Stimulated activated CD4-positive, alpha-beta T cell treated with anti-CD3 and anti-CD28 coated beads, Interleukin-4, amount 100 ng/mL, for 1 hour (primary cell): Measurements from ENCODE around the gene CCDC24.

Experiments used
- DNase-seq: peaks from one replicate; pipeline ENCODE4 v3.0.0-alpha.2; 2020

The CCDC24 gene

DNA sequence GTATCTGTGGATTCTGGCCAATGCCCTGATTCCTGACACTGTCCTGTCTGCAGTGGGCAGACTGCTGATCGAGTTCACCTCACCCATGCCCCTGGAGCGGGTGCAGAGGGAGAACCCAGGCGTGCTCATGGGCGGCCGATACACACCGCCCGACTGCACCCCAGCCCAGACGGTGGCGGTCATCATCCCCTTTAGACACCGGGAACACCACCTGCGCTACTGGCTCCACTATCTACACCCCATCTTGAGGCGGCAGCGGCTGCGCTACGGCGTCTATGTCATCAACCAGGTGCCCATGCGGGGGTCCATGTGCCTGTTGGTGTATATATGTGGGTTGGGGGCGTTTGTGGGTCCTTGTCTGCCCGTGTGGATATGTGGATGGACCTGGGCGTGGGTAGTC is 9.8 kb upstream of the CCDC24 start:
- no peak for DNase-seq

DNA sequence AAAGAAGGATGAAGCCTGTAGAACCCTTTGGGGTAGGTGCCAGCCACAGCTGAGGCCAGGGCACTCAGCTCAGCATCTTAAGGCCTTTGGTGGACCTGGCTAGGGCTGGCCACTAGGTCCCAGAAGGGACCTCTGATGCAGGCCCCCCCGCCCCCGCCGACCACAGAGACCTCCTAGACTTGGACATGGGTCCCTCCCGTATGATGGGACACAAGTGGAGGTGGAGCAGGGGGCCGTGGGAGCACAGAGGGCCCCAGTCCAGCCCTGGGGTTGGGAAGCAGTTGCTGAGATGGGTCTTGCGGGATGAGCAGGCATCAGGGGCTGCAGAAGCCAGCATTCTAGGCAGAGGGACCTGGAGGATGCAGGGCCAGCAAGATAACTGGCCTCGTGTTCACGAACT is 9.2 kb upstream of the CCDC24 start:
- DNase-seq, result no peak

- DNase-seq, result no peak
Measured at GRCh38 chr1:43982808-43983207, 8.6 kb upstream of the CCDC24 start.

DNA sequence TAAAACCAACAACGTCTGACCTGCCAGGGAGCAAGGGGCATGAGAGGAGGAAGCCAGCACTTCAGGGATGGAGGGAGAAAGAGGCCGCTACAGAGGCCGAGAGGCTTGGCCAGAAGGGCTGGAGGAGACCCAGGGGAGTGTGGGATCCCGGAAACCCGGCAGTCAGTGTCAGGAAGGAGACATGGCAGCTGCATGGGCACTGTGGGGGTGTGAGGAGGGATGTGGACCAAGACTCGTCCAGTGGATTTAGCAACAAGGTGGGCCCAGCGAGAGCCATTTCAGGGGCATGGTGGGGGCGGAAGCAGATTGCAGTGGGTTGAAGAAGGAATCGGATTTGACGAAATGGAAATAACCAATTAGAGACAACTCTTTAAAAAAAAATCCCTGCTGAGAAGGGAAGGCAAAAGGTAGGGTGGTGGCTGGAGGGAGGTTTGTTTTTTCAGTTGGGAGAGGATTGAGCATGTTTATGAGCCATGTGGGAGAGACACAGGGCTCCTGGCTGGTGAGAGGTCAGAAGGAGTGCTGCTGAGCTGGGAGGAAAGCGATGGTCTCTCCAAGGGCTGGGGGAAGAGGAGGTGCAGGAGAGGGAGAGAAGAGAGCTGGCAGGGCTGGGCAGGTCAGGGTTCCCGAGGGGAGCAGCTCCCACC is 8.0 kb upstream of the CCDC24 start:
- DNase-seq, result no peak

- DNase-seq, result no peak
Measured at GRCh38 chr1:43984855-43985254, 6.5 kb upstream of the CCDC24 start.

- no peak for DNase-seq
Measured at GRCh38 chr1:43985984-43986595, 5.3 kb upstream of the CCDC24 start.

GRCh38 chr1:43986712-43987111 is 4.7 kb upstream of the CCDC24 start:
- no peak for DNase-seq

DNA sequence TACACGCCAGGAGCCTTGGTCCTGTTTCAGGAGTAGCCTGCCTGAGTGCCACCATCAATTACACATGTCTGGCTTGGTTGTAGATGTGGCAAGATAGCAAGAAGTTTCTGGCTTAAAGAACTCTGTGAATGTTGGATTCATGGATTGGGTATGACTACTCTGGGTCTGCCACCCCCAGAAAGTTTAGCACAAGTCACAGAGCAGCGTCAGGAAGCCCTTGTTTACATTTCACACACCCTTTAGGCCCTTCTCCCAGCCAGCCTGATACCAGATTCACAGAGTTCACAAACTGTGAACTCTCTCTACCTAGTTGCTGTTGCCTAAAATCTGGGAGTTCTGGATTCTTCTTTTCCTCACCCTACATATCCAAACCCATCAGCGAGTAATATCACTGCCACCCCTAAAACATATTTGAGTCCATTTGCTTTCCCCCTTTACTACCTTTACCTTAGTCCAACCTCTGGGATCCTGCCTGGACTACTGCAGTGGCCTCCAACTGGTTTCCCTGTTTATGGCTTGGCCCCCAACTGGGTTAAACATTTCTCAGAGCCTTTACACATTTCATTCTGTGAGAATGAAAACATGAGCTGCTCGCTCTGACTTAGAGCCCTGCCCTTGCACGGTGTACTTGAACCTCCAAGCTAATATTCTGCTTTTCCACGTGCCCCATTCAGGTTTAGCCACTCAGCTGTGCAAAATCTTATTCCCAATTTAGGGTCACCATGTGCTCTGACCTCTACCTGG is 4.1 kb upstream of the CCDC24 start:
- DNase-seq, result no peak

GRCh38 chr1:43990271-43991199 is 864 bp upstream of the CCDC24 start:
- no peak for DNase-seq

- DNase-seq, result no peak
Measured at GRCh38 chr1:43991200-43991475, 261 bp upstream of the CCDC24 start.

GRCh38 chr1:43992232-43992995 is 1.0 kb downstream of the CCDC24 start:
- DNase-seq, result no peak

DNA sequence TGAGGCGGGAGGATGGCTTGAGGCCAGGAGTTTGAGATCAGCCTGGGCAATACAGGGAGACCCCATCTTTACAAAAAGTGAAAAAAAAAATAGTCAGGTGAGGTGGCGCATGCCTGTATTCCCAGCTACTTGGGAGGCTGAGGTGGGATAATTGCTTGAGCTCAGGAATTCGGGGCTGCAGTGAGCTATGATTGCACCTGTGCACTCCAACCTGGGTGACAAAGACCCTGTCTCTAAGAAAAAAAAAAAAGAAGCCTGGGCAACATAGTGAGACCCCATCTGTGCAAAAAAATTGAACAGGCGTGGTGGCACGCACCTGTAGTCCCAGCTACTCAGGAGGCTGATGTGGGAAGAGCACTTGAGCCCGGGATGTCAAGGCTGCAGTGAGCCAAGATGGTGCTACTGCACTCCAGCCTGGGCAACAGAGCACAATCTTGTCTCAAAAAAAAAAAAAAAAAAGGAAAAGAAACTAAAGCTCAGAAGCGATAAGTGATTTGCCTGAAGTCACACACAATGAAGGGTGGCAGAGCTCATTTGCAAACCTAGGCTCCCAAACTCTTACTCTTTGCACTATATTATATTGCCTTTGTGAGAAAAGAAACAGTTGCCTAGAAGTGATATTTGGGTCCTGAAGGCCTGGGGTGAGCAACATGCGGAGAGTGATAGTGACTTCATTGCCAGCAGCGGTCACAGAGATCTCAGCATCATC is 2.0 kb downstream of the CCDC24 start:
- no peak for DNase-seq

- no peak for DNase-seq
Measured at GRCh38 chr1:43994071-43994470, 2.7 kb downstream of the CCDC24 start.

DNA sequence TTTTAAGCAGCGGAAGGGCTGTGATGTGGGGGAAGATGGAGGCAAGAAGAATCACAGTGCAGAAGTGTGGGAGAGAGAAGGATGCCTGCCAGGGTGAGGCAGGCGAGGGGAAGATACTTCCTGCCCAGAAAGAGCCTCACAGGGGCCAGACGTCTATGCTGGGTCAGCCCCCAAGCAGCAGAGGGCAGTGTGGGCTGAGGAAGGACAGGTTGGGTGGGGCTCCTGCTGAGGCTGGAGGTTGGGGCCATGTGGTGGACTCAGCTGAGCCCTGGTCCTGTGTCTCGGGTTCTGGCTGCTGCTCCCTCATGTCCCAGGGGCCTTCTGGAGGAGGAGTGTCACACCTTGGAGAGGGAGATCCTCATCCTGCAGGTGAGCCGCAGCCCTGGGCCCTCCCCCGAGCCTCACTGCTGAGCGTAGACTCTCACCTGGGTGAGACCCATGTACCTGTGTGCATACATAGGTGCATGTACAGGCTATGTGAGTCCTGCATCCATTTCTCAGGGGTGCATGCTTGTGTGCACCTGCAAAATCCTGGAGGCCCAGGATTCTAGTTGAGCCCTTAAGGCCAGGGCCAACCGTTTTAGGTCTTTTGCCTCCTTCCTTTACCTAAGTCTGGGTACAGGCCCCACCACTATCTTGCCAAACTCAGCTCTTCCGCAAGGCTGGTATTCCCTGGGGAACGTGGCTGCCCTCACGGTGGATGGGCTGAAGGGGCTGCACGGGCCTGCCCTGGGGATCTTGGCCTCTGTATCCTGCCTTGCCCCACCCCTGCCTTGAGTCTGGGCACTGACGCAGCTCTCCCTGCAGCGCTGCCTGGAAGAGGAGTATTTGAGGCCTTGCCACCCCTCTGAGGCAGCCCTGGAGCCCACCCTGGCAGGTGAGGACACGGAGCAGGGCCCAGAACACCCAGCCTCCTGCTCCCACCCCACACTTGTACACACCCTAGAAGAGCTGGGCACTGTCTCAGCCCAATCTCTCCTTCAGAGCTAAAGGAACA is 3.7 kb downstream of the CCDC24 start:
- DNase-seq, result no peak

DNA sequence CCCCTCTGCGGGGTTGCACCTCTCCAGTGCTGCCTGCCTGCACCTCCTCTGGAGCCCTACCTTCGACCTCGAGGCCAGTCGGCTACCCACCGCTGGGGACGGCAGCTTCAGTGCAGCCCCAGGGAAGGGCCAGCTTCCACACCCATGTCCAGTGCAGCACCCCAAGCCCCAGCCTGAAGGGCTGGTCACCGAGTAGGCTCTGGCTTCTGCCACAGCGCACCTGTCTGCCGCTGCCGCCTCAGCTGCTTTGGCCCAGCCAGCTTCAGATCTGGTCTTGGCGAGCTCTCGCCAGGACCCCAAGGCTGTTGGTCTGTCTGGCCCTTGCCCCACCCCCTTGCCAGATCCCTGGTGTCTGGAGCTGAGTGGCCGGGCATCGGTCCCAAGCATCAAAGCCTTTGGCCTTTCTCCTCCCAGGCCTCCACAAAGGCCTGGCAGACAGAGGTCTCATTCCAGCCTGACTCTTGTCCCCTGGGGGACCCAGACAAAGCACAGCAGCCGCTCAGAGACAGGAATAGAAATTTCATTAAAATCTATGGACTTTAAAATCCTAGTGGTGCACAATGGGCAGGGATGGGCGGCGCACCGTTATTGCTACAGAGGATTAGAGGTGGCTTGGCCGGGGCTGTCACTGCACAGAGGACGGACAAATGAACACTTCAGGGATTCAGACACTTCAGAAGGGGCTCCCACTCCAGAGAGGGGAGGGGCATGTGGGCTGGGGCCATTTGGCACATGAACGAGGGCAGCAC is 4.8 kb downstream of the CCDC24 start:
- no peak for DNase-seq

GRCh38 chr1:43996733-43997115 is 5.3 kb downstream of the CCDC24 start:
- no peak for DNase-seq

DNA sequence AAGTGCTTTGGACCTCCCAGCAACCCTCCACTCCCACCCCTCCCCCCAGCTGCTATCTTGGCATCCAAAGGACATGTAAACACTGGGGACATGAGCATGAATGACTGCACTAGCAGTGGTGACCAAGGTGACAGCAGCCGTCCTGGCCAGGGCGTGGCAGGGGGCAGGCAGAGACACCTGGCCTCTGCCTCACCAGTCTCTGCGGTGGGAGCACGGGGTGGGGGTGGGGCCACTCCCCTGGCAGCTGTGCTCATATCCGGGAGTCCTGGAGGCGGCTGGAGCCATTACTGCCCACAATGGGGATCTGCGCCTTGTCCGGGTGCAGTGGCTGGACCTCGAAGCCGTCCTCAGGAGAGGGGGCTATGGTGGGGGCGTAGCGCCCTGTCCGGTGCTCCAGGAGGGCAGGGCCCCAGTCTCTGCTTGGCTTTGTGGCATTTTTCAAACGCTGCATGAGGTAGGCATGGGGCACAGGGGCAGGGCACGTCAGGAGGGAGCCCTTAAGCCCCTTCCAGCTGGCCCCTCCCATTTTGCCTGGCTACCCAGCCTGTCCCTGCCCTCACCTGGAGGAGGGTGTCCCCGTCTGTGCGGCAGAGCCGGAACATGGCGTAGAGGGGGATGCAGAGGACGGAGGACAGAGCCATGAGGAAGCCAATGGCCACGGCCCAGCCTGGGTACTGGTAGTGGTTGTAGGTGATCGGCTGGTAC is 6.0 kb downstream of the CCDC24 start:
- no peak for DNase-seq

DNA sequence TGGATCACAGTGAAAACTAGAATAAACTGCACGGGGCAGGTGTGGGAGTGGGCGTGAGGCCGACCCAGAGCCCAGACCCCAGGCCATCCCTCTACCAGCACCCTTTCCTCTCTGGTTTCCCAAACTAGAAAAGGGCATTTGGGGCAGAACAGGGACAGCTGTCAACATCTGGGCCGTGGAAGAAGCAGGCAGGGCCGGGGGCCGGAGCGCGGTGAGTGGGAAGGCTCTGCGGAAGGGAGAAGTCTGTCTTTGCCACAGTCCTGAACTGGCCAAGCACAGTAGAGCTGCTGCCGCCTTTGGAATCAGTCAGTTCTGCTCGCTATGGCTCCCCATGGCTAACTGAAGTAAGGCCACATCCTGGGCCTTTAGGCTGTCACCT is 6.6 kb downstream of the CCDC24 start:
- no peak for DNase-seq

DNA sequence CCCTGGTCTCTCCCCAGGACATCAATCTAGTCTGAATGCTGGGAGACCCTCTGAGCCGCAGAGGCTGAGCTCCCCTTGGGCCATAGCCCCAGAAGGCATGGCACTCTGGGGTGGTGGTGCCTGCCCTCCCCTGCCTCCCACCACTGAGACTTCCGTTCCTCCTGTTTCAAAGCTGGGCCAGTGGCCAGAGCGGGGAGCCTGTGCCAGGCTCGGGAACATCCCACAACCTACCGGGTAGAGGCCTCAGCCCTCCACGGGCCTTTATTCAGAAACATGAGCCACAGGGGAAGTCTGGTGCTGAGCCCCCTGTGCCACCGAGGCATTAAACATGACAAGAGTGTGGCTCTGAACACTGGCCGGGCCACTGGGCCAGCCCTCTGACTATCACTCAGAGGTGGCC is 8.1 kb downstream of the CCDC24 start:
- DNase-seq, result no peak
